ENCODE data around the gene AMZ1. TPM values are rescaled to one million over a fixed set of nuclear protein-coding genes. Genes with fewer than 3 reads are reported as not detected.

The AMZ1 gene
- total RNA-seq, 1 experiment from 2014 or later: 0.85 TPM

GRCh38 chr7:2639695-2640481 lies 48.1 kb upstream of the AMZ1 start:
- no peak for TF ChIP-seq OVOL2 (CRISPR knock-in tag; IDR thresholded peaks at IDR 0.05; ENCODE audit: borderline replicate concordance)
- TF ChIP-seq ZNF425 (CRISPR knock-in tag; conservative IDR thresholded peaks at IDR 0.05): no peak
- no peak for TF ChIP-seq ZNF232 (CRISPR knock-in tag; IDR thresholded peaks at IDR 0.05)
- no peak for TF ChIP-seq ZNF263 (CRISPR knock-in tag; IDR thresholded peaks at IDR 0.05; ENCODE audit: low read depth)
- TF ChIP-seq ATF1 (CRISPR knock-in tag; IDR thresholded peaks at IDR 0.05): no peak
- TF ChIP-seq ZNF396 (CRISPR knock-in tag; IDR thresholded peaks at IDR 0.05; ENCODE audit: borderline replicate concordance): no peak
- TF ChIP-seq FOXK1 (CRISPR knock-in tag; IDR thresholded peaks at IDR 0.05): no peak
- TF ChIP-seq RELA (CRISPR knock-in tag; IDR thresholded peaks at IDR 0.05; ENCODE audit: borderline replicate concordance): 0 out of 2 replicates have a peak, but pooled peaks have one; percentile 31
- Mint-ChIP-seq H3K27ac (peak overlapping the region; percentile 68; the same call in 1 of the 2 replicates), H3K4me3 (no peak overlapping the region), H3K36me3 (no peaks in the 10 kb centered on the region), H3K9me3 (no peaks in the 10 kb centered on the region), H3K4me1 (peaks cover 33% of the 10 kb centered on the region), H3K27me3 (ENCODE audit: low read depth) (no peaks in the 10 kb centered on the region)
- ATAC-seq (no peak), DNase-seq (ENCODE audit: low spot score) (no peak)
- ChIA-PET CTCF (interaction anchor here (1.0 to 1.5 kb wide), 5 partner anchors 28 to 140 kb away, joined by 3 to 4 read pairs (median 3); partner anchors contain the start of gene BRAT1), POLR2A (no interaction called here)

DNA sequence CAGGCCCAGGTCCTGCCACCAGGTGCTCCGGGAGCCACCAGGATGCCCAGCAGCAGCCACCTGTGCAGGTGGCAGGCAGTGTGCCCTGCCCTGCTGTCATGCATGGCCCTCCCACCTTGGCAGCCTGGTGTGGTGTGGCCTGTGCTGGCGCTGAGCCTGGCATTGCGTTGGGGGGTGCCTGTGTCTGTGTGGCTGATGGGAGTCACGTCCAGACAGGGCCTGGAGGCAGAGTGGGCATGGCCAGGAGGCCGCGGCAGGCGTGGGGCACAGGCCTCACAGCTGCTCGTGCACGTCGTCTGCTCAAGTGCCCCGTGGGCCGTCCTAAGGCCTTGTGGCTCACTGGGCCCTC lies 47.5 kb upstream of the AMZ1 start:
- Mint-ChIP-seq H3K27ac (peak overlapping the region; percentile 78), H3K9me3 (no peaks in the 10 kb centered on the region), H3K4me3 (no peak overlapping the region), H3K36me3 (no peaks in the 10 kb centered on the region), H3K27me3 (ENCODE audit: low read depth) (no peaks in the 10 kb centered on the region), H3K4me1 (peaks cover 36% of the 10 kb centered on the region)
- ATAC-seq (no peak), DNase-seq (ENCODE audit: low spot score) (no peak)
- no peak for TF ChIP-seq SMAD4 (CRISPR knock-in tag; IDR thresholded peaks at IDR 0.05)
- no peak for TF ChIP-seq ZNF138 (CRISPR knock-in tag; conservative IDR thresholded peaks at IDR 0.05)
- TF ChIP-seq, protein P1, sequence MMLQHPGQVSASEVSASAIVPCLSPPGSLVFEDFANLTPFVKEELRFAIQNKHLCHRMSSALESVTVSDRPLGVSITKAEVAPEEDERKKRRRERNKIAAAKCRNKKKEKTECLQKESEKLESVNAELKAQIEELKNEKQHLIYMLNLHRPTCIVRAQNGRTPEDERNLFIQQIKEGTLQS (CRISPR knock-in tag; conservative IDR thresholded peaks at IDR 0.05): no peak
- TF ChIP-seq AFF4 (CRISPR knock-in tag; IDR thresholded peaks at IDR 0.05; ENCODE audit: borderline replicate concordance): no peak
- TF ChIP-seq FOXK1 (CRISPR knock-in tag; IDR thresholded peaks at IDR 0.05): no peak
- ChIA-PET POLR2A (no interaction called here), CTCF (interaction anchor here (1.0 to 1.4 kb wide), 3 partner anchors 28 to 85 kb away, joined by 3 to 4 read pairs (median 3); partner anchors contain the start of gene BRAT1)

- ChIA-PET POLR2A (interaction anchor here (2.1 kb wide), 1 partner anchor 9 kb away, joined by 16 read pairs; the partner anchor contains the start of gene TTYH3), CTCF (interaction anchor here (0.8 to 4.9 kb wide), 8 partner anchors 10 to 69 kb away, joined by 3 to 32 read pairs (median 5); no protein-coding TSS in a partner anchor)
- peak overlapping the region; percentile 78 for H3K27ac Mint-ChIP-seq
- no peaks in the 10 kb centered on the region for H3K27me3 Mint-ChIP-seq (ENCODE audit: low read depth)
- peaks cover 39% of the 10 kb centered on the region for H3K4me1 Mint-ChIP-seq
- no peaks in the 10 kb centered on the region for H3K9me3 Mint-ChIP-seq
- H3K36me3 Mint-ChIP-seq: no peaks in the 10 kb centered on the region
- ATAC-seq (peak; percentile 20; the same call in 1 of the 2 replicates), DNase-seq (ENCODE audit: low spot score) (no peak)
- no peak overlapping the region for H3K4me3 Mint-ChIP-seq
- TF ChIP-seq, protein P2, sequence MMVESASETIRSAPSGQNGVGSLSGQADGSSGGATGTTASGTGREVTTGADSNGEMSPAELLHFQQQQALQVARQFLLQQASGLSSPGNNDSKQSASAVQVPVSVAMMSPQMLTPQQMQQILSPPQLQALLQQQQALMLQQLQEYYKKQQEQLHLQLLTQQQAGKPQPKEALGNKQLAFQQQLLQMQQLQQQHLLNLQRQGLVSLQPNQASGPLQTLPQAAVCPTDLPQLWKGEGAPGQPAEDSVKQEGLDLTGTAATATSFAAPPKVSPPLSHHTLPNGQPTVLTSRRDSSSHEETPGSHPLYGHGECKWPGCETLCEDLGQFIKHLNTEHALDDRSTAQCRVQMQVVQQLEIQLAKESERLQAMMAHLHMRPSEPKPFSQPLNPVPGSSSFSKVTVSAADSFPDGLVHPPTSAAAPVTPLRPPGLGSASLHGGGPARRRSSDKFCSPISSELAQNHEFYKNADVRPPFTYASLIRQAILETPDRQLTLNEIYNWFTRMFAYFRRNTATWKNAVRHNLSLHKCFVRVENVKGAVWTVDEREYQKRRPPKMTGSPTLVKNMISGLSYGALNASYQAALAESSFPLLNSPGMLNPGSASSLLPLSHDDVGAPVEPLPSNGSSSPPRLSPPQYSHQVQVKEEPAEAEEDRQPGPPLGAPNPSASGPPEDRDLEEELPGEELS (CRISPR knock-in tag; IDR thresholded peaks at IDR 0.05): no peak
- TF ChIP-seq SMAD4 (CRISPR knock-in tag; IDR thresholded peaks at IDR 0.05) (no peak), ETV6 (CRISPR knock-in tag; IDR thresholded peaks at IDR 0.05) (no peak), FOXJ3 (CRISPR knock-in tag; IDR thresholded peaks at IDR 0.05; ENCODE audit: borderline replicate concordance) (no peak), FOXP1 (CRISPR knock-in tag; IDR thresholded peaks at IDR 0.05; ENCODE audit: borderline replicate concordance) (no peak), NR3C1 (CRISPR knock-in tag; conservative IDR thresholded peaks at IDR 0.05; ENCODE audit: low read depth) (no peak), MXD4 (CRISPR knock-in tag; IDR thresholded peaks at IDR 0.05; ENCODE audit: borderline replicate concordance) (no peak), NFE2L1 (CRISPR knock-in tag; IDR thresholded peaks at IDR 0.05) (no peak), TEAD1 (CRISPR knock-in tag; IDR thresholded peaks at IDR 0.05) (no peak), KAT7 (CRISPR knock-in tag; IDR thresholded peaks at IDR 0.05; ENCODE audit: borderline replicate concordance) (no peak)
- TF ChIP-seq, protein P3, sequence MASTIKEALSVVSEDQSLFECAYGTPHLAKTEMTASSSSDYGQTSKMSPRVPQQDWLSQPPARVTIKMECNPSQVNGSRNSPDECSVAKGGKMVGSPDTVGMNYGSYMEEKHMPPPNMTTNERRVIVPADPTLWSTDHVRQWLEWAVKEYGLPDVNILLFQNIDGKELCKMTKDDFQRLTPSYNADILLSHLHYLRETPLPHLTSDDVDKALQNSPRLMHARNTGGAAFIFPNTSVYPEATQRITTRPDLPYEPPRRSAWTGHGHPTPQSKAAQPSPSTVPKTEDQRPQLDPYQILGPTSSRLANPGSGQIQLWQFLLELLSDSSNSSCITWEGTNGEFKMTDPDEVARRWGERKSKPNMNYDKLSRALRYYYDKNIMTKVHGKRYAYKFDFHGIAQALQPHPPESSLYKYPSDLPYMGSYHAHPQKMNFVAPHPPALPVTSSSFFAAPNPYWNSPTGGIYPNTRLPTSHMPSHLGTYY (CRISPR knock-in tag; IDR thresholded peaks at IDR 0.05): no peak
Observed at GRCh38 chr7:2640846-2641316, 47.1 kb upstream of the AMZ1 start.
